Measurements from ENCODE around the gene FDXR.

Gene FDXR

GRCh38 chr17:74840989-74841666 is 31.7 kb downstream of the FDXR start:
- no peak overlapping the region for H3K4me3 ChIP-seq (ENCODE audit: low read depth, low read length)
- DNase-seq (ENCODE audit: low read depth), result peak; percentile 74
- TF ChIP-seq, protein P1, sequence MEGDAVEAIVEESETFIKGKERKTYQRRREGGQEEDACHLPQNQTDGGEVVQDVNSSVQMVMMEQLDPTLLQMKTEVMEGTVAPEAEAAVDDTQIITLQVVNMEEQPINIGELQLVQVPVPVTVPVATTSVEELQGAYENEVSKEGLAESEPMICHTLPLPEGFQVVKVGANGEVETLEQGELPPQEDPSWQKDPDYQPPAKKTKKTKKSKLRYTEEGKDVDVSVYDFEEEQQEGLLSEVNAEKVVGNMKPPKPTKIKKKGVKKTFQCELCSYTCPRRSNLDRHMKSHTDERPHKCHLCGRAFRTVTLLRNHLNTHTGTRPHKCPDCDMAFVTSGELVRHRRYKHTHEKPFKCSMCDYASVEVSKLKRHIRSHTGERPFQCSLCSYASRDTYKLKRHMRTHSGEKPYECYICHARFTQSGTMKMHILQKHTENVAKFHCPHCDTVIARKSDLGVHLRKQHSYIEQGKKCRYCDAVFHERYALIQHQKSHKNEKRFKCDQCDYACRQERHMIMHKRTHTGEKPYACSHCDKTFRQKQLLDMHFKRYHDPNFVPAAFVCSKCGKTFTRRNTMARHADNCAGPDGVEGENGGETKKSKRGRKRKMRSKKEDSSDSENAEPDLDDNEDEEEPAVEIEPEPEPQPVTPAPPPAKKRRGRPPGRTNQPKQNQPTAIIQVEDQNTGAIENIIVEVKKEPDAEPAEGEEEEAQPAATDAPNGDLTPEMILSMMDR (IDR thresholded peaks at IDR 0.05; ENCODE audit: low read depth, low read length), result no peak
- TF ChIP-seq MYC (IDR thresholded peaks at IDR 0.05; ENCODE audit: low read depth, low read length) (peak; percentile 56; the same call in 1 of the 2 replicates), POLR2A (IDR thresholded peaks at IDR 0.05; ENCODE audit: extremely low read depth, insufficient read length) (no peak)
- TF ChIP-seq, protein P2, sequence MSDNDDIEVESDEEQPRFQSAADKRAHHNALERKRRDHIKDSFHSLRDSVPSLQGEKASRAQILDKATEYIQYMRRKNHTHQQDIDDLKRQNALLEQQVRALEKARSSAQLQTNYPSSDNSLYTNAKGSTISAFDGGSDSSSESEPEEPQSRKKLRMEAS (IDR thresholded peaks at IDR 0.05; ENCODE audit: low read depth, low read length), result peak; percentile 89

DNA sequence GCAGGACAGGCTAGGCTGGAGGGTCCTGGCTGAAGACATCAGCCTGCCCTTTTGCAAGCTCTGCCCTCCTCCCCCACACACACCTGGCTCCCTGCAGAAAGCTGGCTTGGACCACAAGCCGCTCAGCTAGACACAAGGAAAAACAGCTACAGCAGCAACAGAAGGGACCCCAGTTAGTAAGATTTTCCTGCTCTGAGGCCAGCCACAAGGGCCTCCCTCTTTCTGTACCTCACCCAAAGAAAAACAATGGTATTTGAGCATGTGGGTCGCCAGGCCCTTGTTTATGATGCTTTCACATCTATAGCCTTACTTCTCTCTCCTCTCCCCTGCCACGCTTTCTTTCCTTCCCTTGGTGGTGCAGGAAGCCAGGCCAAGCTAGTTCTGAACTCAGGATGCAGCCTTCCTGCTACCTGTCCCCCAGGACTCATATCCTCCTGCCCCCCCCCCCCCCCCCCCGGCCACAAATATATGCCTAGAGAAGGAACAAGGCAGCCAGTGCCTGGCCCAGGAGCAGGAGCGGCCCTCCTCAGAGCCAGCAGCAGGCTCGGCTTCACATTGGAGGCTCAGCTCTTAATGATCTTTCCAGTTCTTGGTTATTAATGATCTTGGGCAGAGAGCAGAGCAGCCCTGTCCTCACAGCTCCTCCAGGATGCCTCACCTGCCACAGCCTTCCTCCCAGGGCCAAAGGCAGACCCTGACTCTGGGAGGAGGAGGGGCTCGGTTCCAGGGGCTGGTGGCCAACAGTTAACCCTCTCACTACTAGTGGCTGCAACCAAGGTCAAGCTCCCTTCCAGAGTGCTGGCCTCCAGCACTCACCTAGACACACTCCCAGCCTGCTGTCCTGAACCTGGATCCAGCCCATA is 32.6 kb downstream of the FDXR start:
- TF ChIP-seq, protein P1 (IDR thresholded peaks at IDR 0.05; ENCODE audit: low read depth, low read length), result no peak
- no peak for TF ChIP-seq MYC (IDR thresholded peaks at IDR 0.05; ENCODE audit: low read depth, low read length)
- TF ChIP-seq POLR2A (IDR thresholded peaks at IDR 0.05; ENCODE audit: extremely low read depth, insufficient read length), result no peak
- TF ChIP-seq, protein P2 (IDR thresholded peaks at IDR 0.05; ENCODE audit: low read depth, low read length), result no peak
- no peak overlapping the region for H3K4me3 ChIP-seq (ENCODE audit: low read depth, low read length)
- no peak for DNase-seq (ENCODE audit: low read depth)

GRCh38 chr17:74838274-74838673 is 34.5 kb downstream of the FDXR start:
- no peak overlapping the region for H3K4me3 ChIP-seq (ENCODE audit: low read depth, low read length)
- TF ChIP-seq POLR2A (IDR thresholded peaks at IDR 0.05; ENCODE audit: extremely low read depth, insufficient read length) (no peak), MYC (IDR thresholded peaks at IDR 0.05; ENCODE audit: low read depth, low read length) (no peak)
- TF ChIP-seq, protein P2 (IDR thresholded peaks at IDR 0.05; ENCODE audit: low read depth, low read length), result no peak
- TF ChIP-seq, protein P1 (IDR thresholded peaks at IDR 0.05; ENCODE audit: low read depth, low read length), result no peak
- no peak for DNase-seq (ENCODE audit: low read depth)

- no peak for DNase-seq (ENCODE audit: low read depth)
- no peak for TF ChIP-seq POLR2A (IDR thresholded peaks at IDR 0.05; ENCODE audit: extremely low read depth, insufficient read length)
- TF ChIP-seq, protein P1 (IDR thresholded peaks at IDR 0.05; ENCODE audit: low read depth, low read length), result no peak
- TF ChIP-seq, protein P2 (IDR thresholded peaks at IDR 0.05; ENCODE audit: low read depth, low read length), result no peak
- TF ChIP-seq MYC (IDR thresholded peaks at IDR 0.05; ENCODE audit: low read depth, low read length), result no peak
- H3K4me3 ChIP-seq (ENCODE audit: low read depth, low read length), result no peak overlapping the region
Measured at GRCh38 chr17:74836691-74837467, 35.9 kb downstream of the FDXR start.

DNA sequence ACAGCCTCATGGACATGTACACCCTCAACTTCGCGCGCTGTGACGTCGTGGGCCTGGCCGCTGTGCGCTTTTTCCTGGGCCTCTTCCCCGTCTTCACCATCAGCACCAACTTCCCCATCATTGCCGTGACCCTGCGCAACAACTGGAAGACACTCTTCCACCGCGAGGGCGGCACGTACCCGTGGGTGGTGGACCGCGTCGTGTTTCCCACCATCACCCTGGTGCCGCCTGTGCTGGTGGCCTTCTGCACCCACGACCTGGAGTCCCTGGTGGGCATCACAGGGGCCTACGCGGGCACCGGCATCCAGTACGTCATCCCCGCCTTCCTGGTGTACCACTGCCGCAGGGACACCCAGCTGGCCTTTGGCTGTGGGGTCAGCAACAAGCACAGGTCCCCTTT is 36.6 kb downstream of the FDXR start:
- H3K4me3 ChIP-seq (ENCODE audit: low read depth, low read length), result no peak overlapping the region
- TF ChIP-seq, protein P1 (IDR thresholded peaks at IDR 0.05; ENCODE audit: low read depth, low read length), result no peak
- TF ChIP-seq POLR2A (IDR thresholded peaks at IDR 0.05; ENCODE audit: extremely low read depth, insufficient read length) (no peak), MYC (IDR thresholded peaks at IDR 0.05; ENCODE audit: low read depth, low read length) (no peak)
- TF ChIP-seq, protein P2 (IDR thresholded peaks at IDR 0.05; ENCODE audit: low read depth, low read length), result no peak
- no peak for DNase-seq (ENCODE audit: low read depth)

All from NB4 (cell line).